ENCODE measurements around the gene UTF1. TPM values are rescaled to one million over a fixed set of nuclear protein-coding genes. Genes with fewer than 3 reads are reported as not detected.
"Not testable (repeated sequence)": the region's sequence is repeated elsewhere in the genome, so short reads cannot be mapped to it uniquely, and the experiment has no call there.

UTF1 gene
- total RNA-seq, 1 donor from 2014 or later: not detected

- intact Hi-C loops (cut with micrococcal nuclease): loop anchor here (1.0 kb wide), 1 partner anchor 81 kb away; no protein-coding TSS in a partner anchor
These were observed 4.3 kb upstream of the UTF1 start for GRCh38 chr10:133225707-133226191.

- intact Hi-C loops (cut with micrococcal nuclease): loop anchor here (1.0 kb wide), 1 partner anchor 82 kb away; no protein-coding TSS in a partner anchor
These were observed 3.7 kb upstream of the UTF1 start for GRCh38 chr10:133226251-133226808.

- intact Hi-C loops (cut with micrococcal nuclease): no loop called here
These were observed 2.8 kb upstream of the UTF1 start for GRCh38 chr10:133227256-133227655.

- intact Hi-C loops (cut with micrococcal nuclease): no loop called here
These were observed 563 bp upstream of the UTF1 start for GRCh38 chr10:133229265-133230043.

- intact Hi-C loops (cut with micrococcal nuclease): no loop called here
These were observed 574 bp downstream of the UTF1 start for GRCh38 chr10:133230387-133231195.

GRCh38 chr10:133231244-133231945 lies 1.4 kb downstream of the UTF1 start:
- intact Hi-C loops (cut with micrococcal nuclease): no loop called here

GRCh38 chr10:133231946-133232574 lies 2.0 kb downstream of the UTF1 start:
- intact Hi-C loops (cut with micrococcal nuclease): no loop called here

GRCh38 chr10:133234796-133235195 lies 4.8 kb downstream of the UTF1 start:
- intact Hi-C loops (cut with micrococcal nuclease): not testable (repeated sequence)

GRCh38 chr10:133235265-133235855 lies 5.3 kb downstream of the UTF1 start:
- intact Hi-C loops (cut with micrococcal nuclease): no loop called here

- intact Hi-C loops (cut with micrococcal nuclease): no loop called here
These were observed 5.9 kb downstream of the UTF1 start for GRCh38 chr10:133235932-133236331.

GRCh38 chr10:133236401-133237240 lies 6.6 kb downstream of the UTF1 start:
- intact Hi-C loops (cut with micrococcal nuclease): no loop called here

- intact Hi-C loops (cut with micrococcal nuclease): no loop called here
These were observed 7.2 kb downstream of the UTF1 start for GRCh38 chr10:133237241-133237587.

GRCh38 chr10:133237588-133238465 lies 7.8 kb downstream of the UTF1 start, which contains the start of gene VENTX:
TSS of gene VENTX (plus strand) at chr10:133237855. CDS start at chr10:133237915, 60 bp downstream.
- intact Hi-C loops (cut with micrococcal nuclease): no loop called here

- intact Hi-C loops (cut with micrococcal nuclease): no loop called here
These were observed 8.4 kb downstream of the UTF1 start for GRCh38 chr10:133238466-133238804.

- intact Hi-C loops (cut with micrococcal nuclease): no loop called here
These were observed 10.0 kb downstream of the UTF1 start for GRCh38 chr10:133239990-133240389.

GRCh38 chr10:133241501-133242205 lies 11.6 kb downstream of the UTF1 start:
- intact Hi-C loops (cut with micrococcal nuclease): no loop called here

- intact Hi-C loops (cut with micrococcal nuclease): no loop called here
These were observed 12.8 kb downstream of the UTF1 start for GRCh38 chr10:133242611-133243356.

Data from T-helper 1 cell treated with Interleukin-12 subunit alpha and Interleukin-12 subunit beta and Interleukin-4 antibody, amounts not matched to agents 30 ng/mL and 1 ng/mL, for 36 hours (primary cell).